OCI-LY3 (cell line): Measurements from ENCODE around the gene KLHL10.

Experiments used
- CTCF ChIP-seq: fragments of 200-600, 300-600 bp; sonication (generic); IDR thresholded peaks from 2 replicates; pipeline ENCODE4 v1.5.1; 2014; ENCODE audit warnings: antibody characterized with exemption, low read length, low read depth
- EZH2phosphoT487 ChIP-seq: fragments of 200-600 bp; shearing (Covaris generic); IDR thresholded peaks from 2 replicates; pipeline ENCODE4 v1.6.1; 2018; ENCODE audit warnings: antibody characterized with exemption, mixed run types, low read depth

- TF ChIP-seq CTCF (no peak), EZH2phosphoT487 (no peak)
These were observed 53.8 kb downstream of the KLHL10 start for GRCh38 chr17:41891135-41892020.
